Keratinocyte (primary cell): Measurements from ENCODE around the gene SOD1. TPM values are rescaled to one million over a fixed set of nuclear protein-coding genes. Genes with fewer than 3 reads are reported as not detected.

Experiments used
- DNase-seq: peaks from one replicate; pipeline ENCODE4 v3.0.0-alpha.2; 2011; ENCODE audit warnings: low read depth, missing footprints, low spot score
- FAIRE-seq: peaks from 2 replicates; lab custom pipeline; 2011; peaks lifted over from hg19 to GRCh38; lab: Jason Lieb, UNC
- H2AFZ ChIP-seq: 2 replicates; pipeline ENCODE4 v1.6.0; 2012; ENCODE audit warnings: low read length, control low read depth, inconsistent platforms; ENCODE audit not compliant: control insufficient read depth
- H3K27ac ChIP-seq: 2 replicates; pipeline ENCODE4 v1.5.1; 2011; ENCODE audit warnings: low read length; ENCODE audit not compliant: control insufficient read depth, insufficient read depth
- H3K27me3 ChIP-seq: 3 replicates; pipeline ENCODE4 v1.6.0; 2011; ENCODE audit warnings: low read length; ENCODE audit not compliant: control insufficient read depth, insufficient read depth; ENCODE audit errors: extremely low read depth
- H3K36me3 ChIP-seq, 2 experiments: 2 replicates in 1 of 2; 3 replicates in 1 of 2; pipeline ENCODE4 v1.5.1; 2011; ENCODE audit warnings: low read length in 2 of 2, mild to moderate bottlenecking in 1 of 2; ENCODE audit not compliant: control insufficient read depth in 2 of 2, insufficient read depth in 2 of 2; ENCODE audit errors: extremely low read depth in 1 of 2
- H3K4me1 ChIP-seq: 3 replicates; pipeline ENCODE4 v1.5.1; 2011; ENCODE audit warnings: low read length; ENCODE audit not compliant: control insufficient read depth, insufficient read depth; ENCODE audit errors: extremely low read depth
- H3K4me2 ChIP-seq: 3 replicates; pipeline ENCODE4 v1.6.0; 2011; ENCODE audit warnings: low read depth, low read length; ENCODE audit not compliant: control insufficient read depth, insufficient read depth; ENCODE audit errors: extremely low read depth
- H3K4me3 ChIP-seq, 3 experiments: fragments of 200-600 bp in 1 of 3; sonication (generic) in 1 of 3; 2 replicates in 2 of 3; 3 replicates in 1 of 3; pipeline ENCODE4 v1.5.1; 2011 to 2016; ENCODE audit warnings: low read length in 3 of 3, mild to moderate bottlenecking in 3 of 3, control low read depth in 2 of 3, inconsistent platforms in 1 of 3, low read depth in 1 of 3, mixed read lengths in 1 of 3, mixed run types in 1 of 3, moderate library complexity in 1 of 3; ENCODE audit not compliant: control insufficient read depth in 2 of 3, insufficient read depth in 2 of 3; ENCODE audit errors: extremely low read depth in 1 of 3
- H3K79me2 ChIP-seq: 2 replicates; pipeline ENCODE4 v1.6.0; 2012; ENCODE audit warnings: low read length; ENCODE audit not compliant: control insufficient read depth, insufficient read depth
- H3K9ac ChIP-seq: 3 replicates; pipeline ENCODE4 v1.6.0; 2011; ENCODE audit warnings: low read length; ENCODE audit not compliant: control insufficient read depth, insufficient read depth; ENCODE audit errors: extremely low read depth
- H3K9me1 ChIP-seq: 3 replicates; pipeline ENCODE4 v1.6.0; 2011; ENCODE audit warnings: low read length; ENCODE audit not compliant: control insufficient read depth, insufficient read depth; ENCODE audit errors: extremely low read depth
- H3K9me3 ChIP-seq: 2 replicates; pipeline ENCODE4 v1.5.1; 2012; ENCODE audit warnings: low read depth, low read length; ENCODE audit not compliant: control insufficient read depth
- H4K20me1 ChIP-seq: 3 replicates; pipeline ENCODE4 v1.6.0; 2011; ENCODE audit warnings: low read length; ENCODE audit not compliant: control insufficient read depth, insufficient read depth; ENCODE audit errors: extremely low read depth
- CTCF ChIP-seq, 3 experiments: IDR thresholded peaks in 1 of 3; conservative IDR thresholded peaks in 1 of 3; optimal IDR thresholded peaks in 1 of 3; 2 replicates in 2 of 3; 3 replicates in 1 of 3; pipeline versions ENCODE3 to v1.5.1; 2011; ENCODE audit warnings: low read length in 3 of 3, mild to moderate bottlenecking in 3 of 3, moderate library complexity in 2 of 3, control low read depth in 1 of 3, inconsistent platforms in 1 of 3; ENCODE audit not compliant: insufficient read depth in 2 of 3; ENCODE audit errors: extremely low read depth in 1 of 3
- EZH2 ChIP-seq: IDR thresholded peaks from one replicate; pipeline ENCODE4 v1.6.1; 2012; ENCODE audit warnings: inconsistent platforms, mild to moderate bottlenecking, low read length, moderate library complexity
- dilution Hi-C: fragments of 300-500 bp; cut with MboI; formaldehyde crosslinking; loops from one replicate; pipeline ENCODE4 v1.7.0; 2020; ENCODE audit warnings: low sequenced_read_pairs; ENCODE audit not compliant: extremely low pct_ligation_motif_present
- polyA plus RNA-seq, 5 experiments: library from polyadenylated mRNA; depleted of rRNA in 3 of 5; stranded (reverse) in 3 of 5; stranded (forward) in 1 of 5; unstranded in 1 of 5; fragments of >200 nt; gene quantifications; 1 replicate in 1 of 5; 2 replicates in 3 of 5; 3 replicates in 1 of 5; pipeline versions ENCODE4 v1.2.1 to v1.2.3, GENCODE V29; 2011 to 2012; ENCODE audit warnings: missing spikeins in 2 of 5, low read depth in 1 of 5, low replicate concordance in 1 of 5
- small RNA-seq, 3 experiments: library from RNA; depleted of rRNA; stranded (forward); fragments of <200 nt; gene quantifications; one replicate each; pipeline ENCODE3, GENCODE V24; 2012; ENCODE audit warnings: low read depth in 3 of 3, low replicate concordance in 1 of 3; ENCODE audit not compliant: insufficient read length in 3 of 3

SOD1 gene
- polyA plus RNA-seq, 1 donor (not counting 4 experiments of a cell fraction or from before 2014, with no cell fraction given), result 426 TPM

- FAIRE-seq (peak; percentile 43), DNase-seq (no peak)
- H2AFZ ChIP-seq, result no peak overlapping the region
- H3K4me1 ChIP-seq, result peaks cover 13% of the 10 kb centered on the region
- H3K9me3 ChIP-seq, result no peaks in the 10 kb centered on the region
- H3K36me3 ChIP-seq, result no peaks in the 10 kb centered on the region
- peaks cover 21% of the 10 kb centered on the region for H4K20me1 ChIP-seq
- H3K4me3 ChIP-seq, result no peak overlapping the region
- dilution Hi-C loops, result no loop called here
- H3K9ac ChIP-seq, result no peak overlapping the region
- no peak overlapping the region for H3K4me2 ChIP-seq
- no peak overlapping the region for H3K27ac ChIP-seq
- TF ChIP-seq EZH2, result no peak
- TF ChIP-seq CTCF (optimal IDR thresholded peaks at IDR 0.05 in 1 of 3, IDR thresholded peaks at IDR 0.05 in 1 of 3, conservative IDR thresholded peaks at IDR 0.05 in 1 of 3; ENCODE audit: extremely low read depth in 1 of 3, insufficient read depth in 2 of 3, low read length in 3 of 3), result no peak
- H3K79me2 ChIP-seq, result peaks cover 95% of the 10 kb centered on the region
- H3K9me1 ChIP-seq, result no peaks in the 10 kb centered on the region
- H3K27me3 ChIP-seq, result no peaks in the 10 kb centered on the region
These were observed 55.4 kb downstream of the SOD1 start for GRCh38 chr21:31714741-31715365.

DNA sequence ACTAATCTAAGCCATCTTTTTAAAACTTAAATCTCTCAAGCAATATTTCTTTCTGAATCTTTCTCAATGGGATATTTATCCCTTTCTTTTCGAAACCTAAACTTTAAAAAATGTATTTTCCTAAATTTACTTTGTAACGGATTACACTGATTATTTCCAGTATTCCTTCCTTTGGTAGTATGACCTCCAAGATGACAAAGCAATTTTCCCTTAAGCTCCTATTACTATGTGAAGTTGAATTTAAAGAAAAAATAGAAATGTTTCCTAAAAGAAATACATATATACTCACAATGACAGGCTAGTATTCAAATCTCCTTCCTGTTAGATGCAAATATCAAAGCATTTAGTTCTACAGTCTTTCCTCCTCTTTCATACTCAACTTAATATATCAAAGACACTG, 56.6 kb downstream of the SOD1 start:
- no peaks in the 10 kb centered on the region for H3K36me3 ChIP-seq
- no peaks in the 10 kb centered on the region for H3K9me1 ChIP-seq
- no peak overlapping the region for H3K27ac ChIP-seq
- no peak overlapping the region for H3K9ac ChIP-seq
- peaks cover 13% of the 10 kb centered on the region for H3K4me1 ChIP-seq
- no peak overlapping the region for H3K4me2 ChIP-seq
- dilution Hi-C loops, result no loop called here
- no peak overlapping the region for H2AFZ ChIP-seq
- H4K20me1 ChIP-seq, result peaks cover 24% of the 10 kb centered on the region
- no peak for FAIRE-seq
- H3K4me3 ChIP-seq, result no peak overlapping the region
- no peaks in the 10 kb centered on the region for H3K9me3 ChIP-seq
- no peaks in the 10 kb centered on the region for H3K27me3 ChIP-seq
- peaks cover 95% of the 10 kb centered on the region for H3K79me2 ChIP-seq
- no peak for TF ChIP-seq EZH2
- no peak for TF ChIP-seq CTCF (optimal IDR thresholded peaks at IDR 0.05 in 1 of 3, IDR thresholded peaks at IDR 0.05 in 1 of 3, conservative IDR thresholded peaks at IDR 0.05 in 1 of 3; ENCODE audit: extremely low read depth in 1 of 3, insufficient read depth in 2 of 3, low read length in 3 of 3)
- no peak for DNase-seq

Small RNA genes lying within 50 kb of the gene (small RNA-seq; reads per million reads assigned to genes)
- gene RF01241, result 0 to 0.50 (median 0.07) reads per million in 3 experiments

Other genes with a start within 250 kb of the SOD1 start
- gene SCAF4, start 72.4 kb downstream of the SOD1 start, polyA plus RNA-seq, result 3.7 to 9.9 TPM (median 7.5 TPM) in 3 replicates
- gene HUNK, start 213.3 kb downstream of the SOD1 start, polyA plus RNA-seq, result 0.01 to 0.03 TPM in 2 of 3 replicates, not detected in the other